ENCODE results near the gene CACNA2D2.
A peak's percentile ranks its signal among the peaks of the same experiment; 100 is the strongest.

The CACNA2D2 gene

GRCh38 chr3:50369012-50369670, 134.3 kb downstream of the CACNA2D2 start:
- no peak for DNase-seq (ENCODE audit: low read depth)

DNA sequence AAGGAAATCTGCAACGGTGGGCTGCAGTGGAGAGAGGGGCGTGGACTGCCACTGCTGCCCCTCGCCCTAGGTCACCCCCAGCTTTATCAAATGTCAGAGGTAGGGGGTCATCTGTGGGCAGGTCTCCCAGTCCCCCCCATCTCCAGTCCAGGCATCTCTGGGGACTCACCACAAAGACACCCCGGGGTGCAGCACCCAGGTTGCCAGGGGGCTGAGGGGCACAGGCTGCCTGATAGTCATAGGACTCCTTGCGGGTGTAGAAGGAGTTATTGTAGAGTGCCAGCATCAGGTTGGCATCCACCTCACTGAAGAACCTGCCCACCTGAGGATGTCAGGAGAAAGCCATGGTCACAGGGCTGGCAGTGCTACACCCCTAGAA, 137.6 kb downstream of the CACNA2D2 start:
- no peak for DNase-seq (ENCODE audit: low read depth)

GRCh38 chr3:50365080-50365841, 138.2 kb downstream of the CACNA2D2 start:
- peak; percentile 72 for DNase-seq (ENCODE audit: low read depth)

GRCh38 chr3:50364573-50365079, 138.8 kb downstream of the CACNA2D2 start:
- DNase-seq (ENCODE audit: low read depth), result no peak

- no peak for DNase-seq (ENCODE audit: low read depth)
These were observed 143.7 kb downstream of the CACNA2D2 start for GRCh38 chr3:50359760-50360110.

- DNase-seq (ENCODE audit: low read depth), result peak; percentile 100
These were observed 144.3 kb downstream of the CACNA2D2 start, which contains the start of gene TMEM115 for GRCh38 chr3:50358911-50359759. TSS of gene TMEM115 (minus strand) at chr3:50359521. CDS start at chr3:50359063, 458 bp downstream.

DNA sequence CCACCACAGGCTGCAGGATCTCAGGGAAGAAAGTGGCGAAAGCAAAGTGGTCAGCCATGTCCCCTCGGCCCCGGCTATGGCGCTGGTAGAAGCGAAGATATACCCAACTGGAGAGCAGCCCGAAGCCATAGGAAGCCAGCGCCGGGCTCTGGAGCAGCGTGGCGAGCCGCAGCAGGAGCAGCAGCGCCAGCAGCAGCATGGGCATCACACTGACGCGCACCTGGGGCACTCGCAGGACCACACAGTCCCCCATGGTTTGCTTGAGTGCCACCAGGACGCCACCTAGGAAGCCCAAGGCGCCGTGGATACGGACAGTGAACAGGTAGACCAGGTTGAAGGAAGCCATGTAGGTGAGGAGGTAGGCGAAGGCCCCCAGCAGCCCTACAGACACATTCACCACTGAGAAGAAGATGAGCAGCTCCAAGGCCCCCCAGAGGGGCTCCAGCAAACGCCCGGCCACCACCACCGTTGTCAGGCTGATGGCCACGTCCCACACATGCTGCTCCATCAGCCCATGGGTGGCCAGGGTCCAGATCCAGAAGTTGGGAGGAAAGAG, 145.0 kb downstream of the CACNA2D2 start:
- no peak for DNase-seq (ENCODE audit: low read depth)

DNA sequence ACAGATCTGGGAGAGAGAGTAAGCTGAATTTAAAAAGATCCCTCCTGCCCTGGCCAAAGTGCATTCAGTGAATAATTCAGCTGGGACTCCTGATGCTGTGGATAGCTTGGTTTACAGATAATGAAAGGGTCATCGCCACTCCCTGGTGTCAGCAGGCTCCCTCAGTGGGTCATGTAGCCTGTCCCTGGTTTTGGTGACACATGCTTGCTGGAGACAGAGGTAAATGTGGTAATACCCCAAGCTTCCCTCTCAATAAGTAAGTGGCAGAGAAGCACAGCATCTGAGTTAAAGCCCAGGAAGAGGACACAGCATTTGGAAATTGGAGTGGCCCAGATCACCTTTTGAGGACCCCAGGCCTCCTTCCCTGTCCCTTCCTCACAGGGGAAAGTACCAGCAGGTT, 146.0 kb downstream of the CACNA2D2 start:
- no peak for DNase-seq (ENCODE audit: low read depth)

GRCh38 chr3:50356553-50356952, 146.9 kb downstream of the CACNA2D2 start:
- peak; percentile 42 for DNase-seq (ENCODE audit: low read depth)

DNA sequence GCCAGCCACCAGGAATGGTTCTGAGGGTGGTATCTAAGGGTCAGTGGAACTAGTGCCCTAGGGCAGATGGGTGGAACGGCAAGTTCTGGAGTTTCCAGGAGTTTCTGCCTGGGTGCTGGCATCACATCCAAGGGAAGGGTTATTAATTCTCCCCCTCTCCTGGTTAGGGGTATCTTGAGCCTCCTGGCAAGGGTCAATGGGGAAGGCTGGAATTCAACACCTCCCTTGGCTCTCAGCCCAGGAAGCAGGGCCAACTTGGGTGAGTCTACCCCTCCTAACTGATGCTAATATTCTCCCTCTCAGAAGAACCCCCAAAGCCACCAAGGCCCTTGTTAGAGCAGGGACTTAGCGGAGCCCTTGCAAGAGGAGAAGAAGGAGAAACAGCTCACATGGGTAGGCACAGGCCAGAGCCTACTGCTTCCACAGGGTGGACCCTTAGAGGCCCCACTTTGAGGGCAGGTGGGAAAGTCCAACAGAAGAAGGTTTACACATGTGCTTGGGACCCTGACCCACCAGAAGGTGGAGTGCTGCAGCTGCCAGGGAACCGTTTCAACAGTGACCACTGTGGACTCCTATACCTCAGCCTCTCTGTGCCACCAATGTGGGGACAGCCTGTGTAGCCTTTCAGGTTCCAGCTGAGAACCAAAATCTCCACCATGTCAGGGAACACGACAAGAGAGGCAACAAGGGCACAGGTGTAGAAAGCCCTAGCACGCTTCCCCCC, 147.4 kb downstream of the CACNA2D2 start:
- DNase-seq (ENCODE audit: low read depth), result no peak

DNA sequence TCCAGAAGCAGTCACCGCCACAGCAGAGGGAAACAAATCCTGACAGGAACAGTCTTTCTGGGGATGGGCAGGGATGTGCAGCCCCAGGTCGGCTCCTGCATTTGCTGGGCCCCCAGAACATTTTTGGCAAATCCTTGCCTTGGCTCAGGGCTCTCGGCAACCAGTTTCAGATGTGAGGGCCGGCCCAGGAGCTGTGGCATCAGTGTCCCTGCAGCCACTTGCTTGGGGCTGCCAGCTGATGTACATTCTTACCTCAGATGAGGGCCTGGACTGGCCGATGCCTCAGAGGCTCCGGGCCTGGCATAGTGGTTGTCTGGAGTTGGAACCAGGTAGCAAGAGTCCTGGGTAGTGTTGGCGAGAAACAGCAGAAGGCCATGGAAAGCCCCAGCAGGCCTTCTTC, 148.6 kb downstream of the CACNA2D2 start:
- no peak for DNase-seq (ENCODE audit: low read depth)

DNA sequence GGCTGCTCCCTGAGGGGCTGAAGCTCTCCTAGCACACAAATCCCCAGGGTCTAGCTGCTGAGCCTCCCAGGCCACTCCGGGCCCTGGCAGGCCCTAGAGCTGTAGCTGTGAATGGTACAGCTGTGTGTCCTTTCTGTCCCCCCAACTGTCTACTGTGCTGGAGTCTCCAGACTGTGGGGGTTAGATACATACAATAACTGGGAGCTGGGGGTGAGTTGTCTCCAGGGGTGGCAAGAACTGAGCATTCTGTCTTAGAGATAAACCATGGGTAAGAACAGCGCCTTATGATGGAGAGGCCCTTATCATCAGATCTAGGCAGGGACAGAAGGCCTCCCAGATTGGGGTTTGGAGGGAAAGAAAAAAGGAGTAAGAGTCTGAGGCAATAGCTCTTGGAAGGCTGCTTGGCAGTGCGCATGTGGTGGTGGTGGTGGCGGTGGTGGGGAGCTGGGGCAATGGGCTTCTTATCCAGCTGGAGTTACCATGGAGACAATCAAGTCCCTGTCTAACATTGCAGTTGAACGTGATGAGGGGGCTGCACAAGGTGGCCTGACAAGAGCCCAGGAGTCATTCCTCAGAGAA, 149.2 kb downstream of the CACNA2D2 start:
- DNase-seq (ENCODE audit: low read depth), result no peak

GRCh38 chr3:50353245-50354004, 150.0 kb downstream of the CACNA2D2 start:
- no peak for DNase-seq (ENCODE audit: low read depth)

DNA sequence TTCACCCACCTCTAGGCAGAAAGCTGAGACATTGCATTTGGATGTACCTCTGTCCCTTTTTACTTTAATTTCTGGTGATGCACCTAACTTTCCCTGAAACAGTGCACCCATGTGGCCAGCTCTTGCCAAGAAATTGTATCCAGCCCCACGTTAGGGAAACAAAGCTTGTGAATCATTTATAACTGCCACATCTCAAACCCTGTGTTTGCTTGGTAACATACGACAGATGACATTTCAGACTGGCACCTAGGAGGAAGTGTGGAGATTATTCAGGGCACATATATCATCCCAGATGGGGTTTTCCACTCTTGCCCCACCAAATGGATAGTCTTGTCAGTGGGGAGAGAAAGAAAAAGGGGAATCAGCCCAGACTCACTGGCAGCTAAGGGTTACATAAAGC, 150.7 kb downstream of the CACNA2D2 start:
- peak; percentile 43 for DNase-seq (ENCODE audit: low read depth)

GRCh38 chr3:50351323-50351697, 152.1 kb downstream of the CACNA2D2 start:
- DNase-seq (ENCODE audit: low read depth), result no peak

DNA sequence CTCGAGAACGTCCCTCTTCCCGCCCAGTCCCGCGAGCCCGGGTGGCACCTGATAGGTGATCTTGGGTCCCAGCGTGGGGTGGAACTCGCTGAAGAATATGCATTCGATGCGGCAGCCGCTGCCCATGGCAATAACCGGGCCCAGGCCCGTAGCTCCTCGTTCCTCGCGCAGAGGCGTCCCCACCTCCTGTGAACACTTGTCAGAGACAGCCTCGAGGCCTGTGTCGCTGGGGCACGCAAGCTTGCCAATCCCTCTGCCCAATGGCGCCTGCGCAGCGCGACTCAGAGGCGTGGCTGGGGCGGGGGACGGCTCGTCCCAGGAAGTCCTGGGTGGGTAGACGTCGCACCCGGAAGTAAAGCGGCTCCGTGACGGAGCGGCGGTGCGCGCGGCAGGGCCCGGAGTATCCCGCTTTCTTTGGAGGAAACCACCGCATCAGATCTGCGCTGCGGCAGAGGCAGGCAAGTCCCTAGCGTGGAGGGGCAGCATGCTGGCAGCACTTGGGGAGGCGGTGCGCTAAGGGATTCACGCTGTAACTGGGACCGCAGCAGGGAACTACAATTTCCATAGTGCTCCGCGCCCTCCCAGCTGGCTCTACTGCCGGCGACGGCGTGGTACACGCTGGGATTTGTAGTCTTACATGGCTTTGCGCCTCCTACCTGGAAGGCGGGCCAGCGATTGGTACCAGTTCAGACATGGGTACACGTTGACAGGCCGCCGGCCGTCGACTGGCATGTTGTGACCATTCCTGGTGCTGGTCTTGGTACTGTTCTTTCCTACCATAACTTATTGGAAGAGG, 152.7 kb downstream of the CACNA2D2 start, which contains the start of the genes CYB561D2 and NPRL2:
Gene CYB561D2 (plus strand): TSS at position 336 of the 796 bp plus-strand sequence. CDS start 572 bp downstream, outside the sequence.
Gene NPRL2 (minus strand): TSS at position 249 of the 796 bp plus-strand sequence. CDS start 123 bp downstream, at position 126.
- DNase-seq (ENCODE audit: low read depth), result peak; percentile 95

- DNase-seq (ENCODE audit: low read depth), result no peak
These were observed 153.3 kb downstream of the CACNA2D2 start for GRCh38 chr3:50350213-50350526.

- peak; percentile 81 for DNase-seq (ENCODE audit: low read depth)
These were observed 156.1 kb downstream of the CACNA2D2 start for GRCh38 chr3:50347187-50347813.
